Measurements from ENCODE around the gene IQCF6.

- TF ChIP-seq POLR2A (IDR thresholded peaks at IDR 0.05) (no peak), CTCF (IDR thresholded peaks at IDR 0.05) (no peak)
Observed at GRCh38 chr3:51751287-51751686, 27.8 kb downstream of the IQCF6 start.

Measured in Peyer's patch (tissue), 4 donors.